Measurements from ENCODE around the gene PPHLN1. TPM values are rescaled to one million over a fixed set of nuclear protein-coding genes. Genes with fewer than 3 reads are reported as not detected.
"Not testable (repeated sequence)": the region's sequence is repeated elsewhere in the genome, so short reads cannot be mapped to it uniquely, and the experiment has no call there.

The PPHLN1 gene
- total RNA-seq, 1 experiment from 2014 or later = 78.7 TPM

DNA sequence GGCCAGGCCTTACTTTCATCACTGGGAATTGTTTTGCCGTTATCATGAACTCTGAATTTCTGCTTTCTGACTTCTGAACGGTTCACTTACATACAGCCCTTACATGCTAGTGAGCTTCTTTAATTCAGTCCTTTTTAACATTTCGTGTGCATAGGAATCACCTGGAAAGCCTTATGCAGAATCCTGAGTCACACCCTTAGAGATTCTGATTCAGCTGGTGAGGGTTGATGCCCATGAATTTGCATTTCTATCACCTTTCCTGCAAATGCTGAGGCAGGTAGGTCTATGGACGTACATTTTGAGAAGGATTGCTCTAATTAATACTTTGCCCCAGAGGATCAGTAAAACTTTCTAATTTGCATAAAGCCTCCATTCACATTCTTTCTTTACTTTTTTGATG is 44.0 kb downstream of the PPHLN1 start:
- no peak for DNase-seq (ENCODE audit: low spot score)

- peak; percentile 49 for DNase-seq (ENCODE audit: low spot score)
Observed at GRCh38 chr12:42372154-42372791, 46.3 kb downstream of the PPHLN1 start.

GRCh38 chr12:42373669-42374068 is 47.7 kb downstream of the PPHLN1 start:
- DNase-seq (ENCODE audit: low spot score) = no peak

DNA sequence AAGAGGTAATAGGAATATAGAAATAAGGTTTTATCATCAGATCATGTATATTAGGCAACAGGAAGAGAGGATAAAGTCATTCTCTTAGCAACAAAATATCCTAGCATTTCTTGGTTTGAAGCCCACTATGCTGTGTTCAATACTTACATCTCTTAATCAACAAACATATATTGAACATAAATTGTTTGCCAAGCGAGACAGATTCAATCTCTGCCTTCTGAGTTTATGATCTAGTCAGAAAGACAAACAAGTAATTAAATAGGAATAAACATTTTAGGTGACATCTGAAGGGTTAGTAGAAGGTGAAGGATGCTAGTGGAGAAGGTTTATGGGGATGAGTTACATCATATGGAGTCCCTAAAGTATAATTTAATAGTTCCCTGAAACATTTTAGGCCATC is 54.8 kb downstream of the PPHLN1 start:
- DNase-seq (ENCODE audit: low spot score) = no peak

GRCh38 chr12:42382013-42382696 is 56.2 kb downstream of the PPHLN1 start:
- DNase-seq (ENCODE audit: low spot score) = no peak

- DNase-seq (ENCODE audit: low spot score) = no peak
Observed at GRCh38 chr12:42385326-42385841, 59.4 kb downstream of the PPHLN1 start.

- DNase-seq (ENCODE audit: low spot score) = no peak
Observed at GRCh38 chr12:42386308-42386707, 60.3 kb downstream of the PPHLN1 start.

GRCh38 chr12:42388086-42388485 is 62.1 kb downstream of the PPHLN1 start:
- DNase-seq (ENCODE audit: low spot score) = not testable (repeated sequence)

GRCh38 chr12:42394429-42394828 is 68.5 kb downstream of the PPHLN1 start:
- no peak for DNase-seq (ENCODE audit: low spot score)

DNA sequence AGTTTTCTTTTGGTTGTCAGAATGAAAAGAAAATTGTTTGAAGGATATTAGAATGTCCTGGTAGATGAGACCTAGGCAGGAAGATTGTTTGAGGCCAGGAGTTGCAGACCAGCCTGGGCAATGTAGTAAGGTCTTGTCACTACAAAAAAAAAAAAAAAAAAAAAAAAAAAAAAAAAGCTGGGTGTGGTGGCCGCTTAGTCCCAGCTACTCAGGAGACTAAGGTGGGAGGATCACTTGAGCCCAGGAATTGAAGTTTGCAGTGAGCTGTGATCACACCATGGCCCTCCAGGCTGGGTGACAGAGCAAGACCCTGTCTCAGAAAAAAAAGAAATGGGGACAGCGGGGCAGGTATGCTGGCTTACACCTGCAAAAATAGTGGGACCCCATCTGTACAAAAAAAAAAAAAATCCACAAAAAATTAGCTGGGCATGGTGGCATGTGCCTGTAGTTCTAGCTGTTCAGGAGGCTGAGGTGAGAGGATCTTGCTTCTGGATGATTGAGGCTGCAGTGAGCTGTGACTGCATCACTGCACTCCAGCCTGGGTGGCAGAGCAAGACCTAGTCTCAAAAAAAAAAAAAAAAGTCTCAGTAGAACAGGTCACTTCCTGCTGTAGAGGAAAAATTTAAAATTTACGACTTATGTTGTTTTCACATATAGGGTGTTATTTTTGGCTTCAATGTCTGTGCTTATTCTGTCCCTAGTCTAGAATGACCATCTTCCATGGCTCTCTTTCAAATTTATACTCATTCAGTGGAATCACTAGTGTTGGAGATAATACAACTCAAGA is 70.7 kb downstream of the PPHLN1 start:
- peak; percentile 41 for DNase-seq (ENCODE audit: low spot score)

DNA sequence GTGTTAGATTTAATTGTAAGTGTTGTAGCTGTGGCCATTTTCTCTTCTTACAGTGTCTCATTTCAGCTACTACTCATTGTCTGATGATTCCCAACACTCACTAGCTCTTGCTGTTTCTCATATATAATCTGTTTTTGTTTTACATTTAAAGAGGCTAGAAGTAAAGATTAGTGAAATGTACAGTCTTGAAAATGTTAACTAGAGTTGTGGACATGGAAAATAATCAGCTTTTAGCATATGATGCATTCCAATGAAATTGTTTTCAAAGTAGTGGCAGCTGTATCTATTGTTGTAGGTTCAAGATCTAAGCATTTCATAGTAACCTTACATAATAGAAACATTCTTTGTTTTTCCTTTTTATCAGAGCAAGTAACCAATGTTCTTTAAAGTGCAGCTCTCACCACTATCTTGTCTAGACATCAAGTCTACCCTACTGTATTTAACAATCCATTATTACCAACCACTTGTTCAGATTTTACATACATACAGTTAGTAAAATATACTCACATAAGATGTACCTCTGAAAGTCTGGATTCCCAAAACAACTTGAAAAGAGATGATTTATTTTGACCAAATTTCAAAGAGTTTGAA is 76.9 kb downstream of the PPHLN1 start:
- no peak for DNase-seq (ENCODE audit: low spot score)

DNA sequence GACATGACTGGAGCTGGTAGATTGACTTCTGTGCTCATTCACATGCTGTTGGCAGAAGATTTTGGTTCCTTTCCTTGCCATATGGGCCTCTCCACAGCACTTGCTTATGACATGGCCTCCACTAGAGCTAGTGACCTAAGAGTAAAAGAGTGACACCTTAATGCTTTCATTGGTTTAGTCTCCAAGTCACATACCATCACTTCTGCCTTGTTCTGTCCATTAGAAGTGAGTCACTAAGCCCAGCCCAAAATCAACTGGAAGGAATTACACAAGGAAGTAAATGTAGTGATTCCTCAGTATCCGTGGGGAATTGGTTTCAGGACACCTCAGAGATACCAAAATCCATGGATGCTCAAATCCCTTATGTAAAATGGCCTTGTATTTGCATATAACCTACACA is 81.3 kb downstream of the PPHLN1 start:
- DNase-seq (ENCODE audit: low spot score) = no peak

DNA sequence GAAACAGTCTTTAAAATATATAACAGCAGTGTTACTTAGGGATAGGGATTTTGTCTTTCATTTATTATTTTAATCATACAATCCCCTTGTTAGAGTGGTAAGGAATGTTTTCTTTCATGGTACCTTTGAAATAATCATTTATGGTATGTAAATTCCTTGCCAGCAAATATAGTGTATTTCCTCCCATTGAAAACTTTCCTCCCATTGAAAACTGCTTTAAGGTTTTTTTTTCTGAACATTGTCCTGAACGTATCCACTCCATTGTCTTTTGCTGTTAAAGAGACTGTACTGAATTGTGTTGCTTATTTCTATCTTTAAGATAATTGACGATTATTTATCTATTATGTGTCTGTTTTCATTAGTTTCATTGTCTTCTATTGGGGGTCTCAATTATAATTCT is 83.5 kb downstream of the PPHLN1 start:
- DNase-seq (ENCODE audit: low spot score) = no peak

GRCh38 chr12:42410340-42410739 is 84.4 kb downstream of the PPHLN1 start:
- no peak for DNase-seq (ENCODE audit: low spot score)

- DNase-seq (ENCODE audit: low spot score) = no peak
Observed at GRCh38 chr12:42420395-42420794, 94.4 kb downstream of the PPHLN1 start.

- DNase-seq (ENCODE audit: low spot score) = peak; percentile 28
Observed at GRCh38 chr12:42421844-42422779, 96.1 kb downstream of the PPHLN1 start.

- no peak for DNase-seq (ENCODE audit: low spot score)
Observed at GRCh38 chr12:42422785-42423184, 96.8 kb downstream of the PPHLN1 start.

GRCh38 chr12:42426746-42427145 is 100.8 kb downstream of the PPHLN1 start:
- peak; percentile 89 for DNase-seq (ENCODE audit: low spot score)

GRCh38 chr12:42428850-42429249 is 102.9 kb downstream of the PPHLN1 start:
- DNase-seq (ENCODE audit: low spot score) = no peak

DNA sequence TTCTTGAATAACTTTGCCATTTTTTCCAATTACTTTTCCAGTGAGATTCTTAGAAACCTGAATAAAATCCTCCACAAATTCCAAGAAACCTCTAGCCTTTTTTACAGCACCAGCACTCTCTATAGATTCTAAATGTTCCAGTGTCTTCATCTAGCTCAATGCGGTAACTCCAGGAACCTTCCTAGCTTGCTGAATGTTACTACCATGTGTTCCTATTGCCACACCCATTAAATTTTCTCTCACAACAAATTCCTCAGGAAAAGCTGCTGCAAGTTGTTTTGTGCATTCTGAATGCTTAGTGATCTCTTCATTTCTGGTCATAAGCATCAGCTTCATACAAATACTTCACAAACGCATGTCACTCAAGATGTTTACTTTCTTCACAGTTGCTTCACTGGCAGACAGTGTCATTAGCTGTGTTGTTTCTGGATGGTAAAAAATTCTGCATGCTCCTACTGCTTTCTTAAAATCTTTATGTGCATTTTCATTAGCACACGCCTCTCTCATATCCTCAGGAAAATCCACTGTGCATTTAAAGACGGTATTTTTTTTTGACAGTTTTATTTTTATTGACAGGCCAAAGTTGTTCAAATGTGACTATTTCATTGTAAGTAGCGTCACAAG is 106.7 kb downstream of the PPHLN1 start:
- no peak for DNase-seq (ENCODE audit: low spot score)

GRCh38 chr12:42440608-42441007 is 114.6 kb downstream of the PPHLN1 start:
- no peak for DNase-seq (ENCODE audit: low spot score)
